ENCODE results near the gene DDX6.
"Not testable (repeated sequence)": the region's sequence is repeated elsewhere in the genome, so short reads cannot be mapped to it uniquely, and the experiment has no call there.

Gene DDX6

DNA sequence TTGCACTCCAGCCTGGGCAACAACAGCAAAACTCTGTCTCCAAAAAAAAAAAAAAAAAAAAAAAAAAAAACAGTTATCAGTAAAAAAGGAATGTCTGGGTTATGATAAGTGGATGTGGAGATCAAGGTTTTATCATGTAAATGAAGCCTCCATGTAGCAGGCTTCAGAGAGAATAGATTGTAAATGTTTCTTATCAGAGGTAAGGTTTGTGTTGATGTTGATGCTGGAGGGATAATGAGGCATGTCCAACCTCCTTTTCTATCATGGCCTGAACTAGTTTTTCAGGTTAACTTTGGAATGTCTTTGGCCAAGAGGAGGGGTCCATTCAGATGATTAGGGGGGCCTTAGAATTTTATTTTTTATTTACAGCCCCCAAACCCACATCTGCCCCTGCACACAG lies 76.1 kb downstream of the DDX6 start:
- no peak overlapping the region for H3K27ac ChIP-seq
- TF ChIP-seq ZFX (IDR thresholded peaks at IDR 0.05; ENCODE audit: borderline replicate concordance) (no peak), CTCF (IDR thresholded peaks at IDR 0.05) (no peak)

DNA sequence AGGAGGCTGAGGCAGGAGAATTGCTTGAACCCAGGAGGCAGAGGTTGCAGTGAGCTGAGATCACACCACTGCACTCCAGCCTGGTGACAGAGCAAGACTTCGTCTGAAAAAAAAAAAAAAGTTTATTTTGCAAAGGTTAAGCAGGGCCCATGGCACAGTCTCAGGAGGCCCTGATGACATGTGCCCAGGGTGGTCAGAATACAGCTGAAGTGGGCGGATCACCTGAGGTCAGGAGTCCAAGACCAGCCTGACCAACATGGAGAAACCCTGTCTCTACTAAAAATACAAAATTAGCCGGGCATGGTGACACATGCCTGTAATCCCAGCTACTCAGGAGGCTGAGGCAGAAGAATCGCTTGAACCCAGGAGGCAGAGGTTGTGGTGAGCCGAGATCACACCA lies 76.5 kb downstream of the DDX6 start:
- H3K27ac ChIP-seq, result not testable (repeated sequence)

DNA sequence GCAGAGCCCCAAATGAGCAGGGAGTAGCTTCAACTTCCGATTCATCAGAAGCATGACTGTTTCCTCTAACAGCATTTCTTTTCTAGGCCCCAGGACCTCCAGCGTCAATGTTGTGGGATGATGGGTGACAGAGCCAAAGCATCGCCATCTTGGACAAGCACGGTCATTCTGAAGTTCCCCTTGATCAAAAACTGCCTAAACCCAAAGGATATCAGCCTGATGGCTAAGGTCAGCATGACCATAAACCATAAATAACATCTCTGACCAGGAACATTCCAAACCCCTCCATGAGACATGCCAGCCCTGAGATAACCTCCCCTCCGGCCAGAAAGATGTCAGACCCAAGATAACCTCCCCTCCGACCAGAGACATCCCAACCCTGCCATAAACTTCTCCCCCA lies 82.7 kb downstream of the DDX6 start:
- no peak for TF ChIP-seq ZFX (IDR thresholded peaks at IDR 0.05; ENCODE audit: borderline replicate concordance)
- no peak for TF ChIP-seq CTCF (IDR thresholded peaks at IDR 0.05)
- no peak overlapping the region for H3K27ac ChIP-seq

GRCh38 chr11:118706546-118706825 lies 84.5 kb downstream of the DDX6 start:
- H3K27ac ChIP-seq, result no peak overlapping the region
- TF ChIP-seq CTCF (IDR thresholded peaks at IDR 0.05), result no peak
- TF ChIP-seq ZFX (IDR thresholded peaks at IDR 0.05; ENCODE audit: borderline replicate concordance), result no peak

DNA sequence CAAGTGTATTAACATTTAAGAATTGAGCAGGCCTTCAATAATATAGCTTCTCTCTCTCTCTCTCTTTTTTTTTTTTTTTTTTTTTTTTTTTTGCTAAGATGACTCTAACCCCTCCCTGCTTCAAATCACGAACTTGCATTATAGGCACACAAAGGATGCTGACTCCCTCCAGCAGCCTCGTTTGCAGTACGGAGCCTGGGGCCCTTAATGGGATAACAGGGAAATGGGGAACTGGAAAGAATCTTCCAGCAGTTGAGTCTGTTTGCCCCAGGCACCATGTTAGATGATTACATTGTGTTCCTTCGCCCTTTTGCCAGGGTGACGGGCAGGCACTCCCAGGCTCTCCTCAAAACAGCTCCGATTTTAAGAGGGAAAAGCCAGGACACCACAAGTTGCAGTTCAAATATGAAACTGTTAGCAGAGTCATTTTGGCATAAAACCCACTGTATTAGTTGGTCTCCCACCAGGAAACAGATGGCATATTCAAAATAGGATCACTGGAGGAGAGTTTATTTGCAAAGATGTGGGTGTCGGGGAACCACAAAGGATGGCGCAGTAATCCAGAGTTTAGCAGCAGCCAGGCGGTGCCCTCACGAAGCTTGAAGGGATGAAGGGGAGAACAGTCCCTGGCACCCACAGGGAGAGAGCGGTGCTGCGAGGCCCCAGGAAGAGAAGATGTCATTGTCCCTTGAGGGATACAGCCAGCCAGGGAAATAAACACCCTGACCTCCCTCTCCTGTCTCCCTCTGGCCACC lies 85.0 kb downstream of the DDX6 start:
- no peak overlapping the region for H3K27ac ChIP-seq
- TF ChIP-seq CTCF (IDR thresholded peaks at IDR 0.05) (no peak), ZFX (IDR thresholded peaks at IDR 0.05; ENCODE audit: borderline replicate concordance) (no peak)

DNA sequence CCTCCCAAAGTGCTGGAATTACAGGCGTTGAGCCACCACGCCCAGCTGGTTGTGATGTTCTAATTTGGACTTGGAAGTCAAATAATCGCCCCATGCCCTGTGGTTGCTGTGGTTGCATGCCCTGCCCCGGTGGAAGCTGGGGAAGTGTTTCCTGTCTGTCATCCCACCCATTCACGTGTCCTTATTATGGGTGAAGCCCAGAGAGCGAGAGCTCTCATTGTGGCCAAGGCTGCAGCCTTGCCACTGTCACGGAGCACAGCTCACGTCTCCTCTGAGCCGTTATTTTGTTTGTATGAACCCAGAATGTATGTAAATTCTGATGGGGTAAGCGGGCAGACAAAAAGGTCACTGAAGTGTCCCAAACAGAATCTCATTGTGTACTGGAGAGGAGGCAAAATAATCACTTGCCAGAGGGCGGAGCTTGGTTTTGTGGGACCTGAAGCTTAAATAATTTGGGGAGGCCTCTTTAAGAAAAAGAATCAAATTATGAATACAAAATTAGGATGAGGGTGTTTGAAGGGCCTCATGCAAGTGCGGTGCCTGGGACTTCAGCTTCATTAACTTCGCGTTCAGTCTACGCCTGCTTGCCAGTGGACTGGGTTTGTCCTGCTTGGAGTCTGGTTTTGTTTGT lies 85.7 kb downstream of the DDX6 start:
- H3K27ac ChIP-seq, result no peak overlapping the region
- TF ChIP-seq ZFX (IDR thresholded peaks at IDR 0.05; ENCODE audit: borderline replicate concordance) (no peak), CTCF (IDR thresholded peaks at IDR 0.05) (no peak)

- TF ChIP-seq ZFX (IDR thresholded peaks at IDR 0.05; ENCODE audit: borderline replicate concordance) (no peak), CTCF (IDR thresholded peaks at IDR 0.05) (no peak)
- no peak overlapping the region for H3K27ac ChIP-seq
These were observed 87.3 kb downstream of the DDX6 start for GRCh38 chr11:118703563-118704106.
